ENCODE results near the gene PPY.

The PPY gene

DNA sequence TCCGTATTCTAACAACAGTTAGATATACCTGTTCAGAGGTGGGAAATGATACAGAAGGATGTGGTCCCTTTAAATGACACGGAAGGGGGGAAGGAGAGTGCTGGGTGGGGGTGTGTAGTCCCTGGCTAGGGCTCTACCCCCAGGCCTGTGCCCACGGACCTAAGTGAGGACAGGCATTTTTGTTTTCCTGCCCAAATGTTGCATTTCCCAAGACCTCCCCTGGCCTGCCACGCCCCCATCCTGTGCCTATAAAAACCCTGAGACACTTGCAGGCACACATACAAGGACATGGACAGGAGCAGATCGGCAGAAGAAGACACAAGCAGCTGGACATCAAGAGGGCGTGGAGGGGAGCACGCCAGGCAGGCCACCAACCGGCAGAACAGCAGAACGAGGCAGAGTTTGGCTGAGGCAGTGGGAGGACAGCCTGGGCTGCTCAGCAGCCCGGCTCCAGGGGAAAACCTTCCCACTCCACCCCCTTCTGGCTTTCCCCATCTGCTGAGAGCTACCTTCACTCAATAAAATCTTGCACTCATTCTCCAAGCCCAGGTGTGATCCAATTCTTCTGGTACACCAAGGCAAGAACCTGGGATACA, 21.7 kb downstream of the PPY start:
- TF ChIP-seq CTCF (IDR thresholded peaks at IDR 0.05), result no peak

DNA sequence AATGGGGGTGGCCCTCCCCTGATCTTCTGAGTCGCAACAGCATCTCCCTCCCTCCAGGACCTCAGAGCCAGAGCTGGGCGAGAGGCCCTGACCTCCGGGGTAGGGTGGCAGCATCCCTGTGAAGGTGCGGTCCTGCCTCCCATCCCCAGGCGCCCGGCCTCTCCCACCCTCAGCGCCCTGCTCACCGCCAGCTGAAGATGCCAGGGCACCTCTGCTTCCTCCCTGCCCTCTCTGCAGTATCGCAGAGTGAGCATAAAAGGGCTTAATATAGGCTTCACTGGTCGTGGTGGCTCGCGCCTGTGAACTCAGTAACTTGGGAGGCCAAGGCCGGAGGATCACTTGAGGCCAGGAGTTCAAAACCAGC, 24.3 kb downstream of the PPY start:
- no peak for TF ChIP-seq CTCF (IDR thresholded peaks at IDR 0.05)

DNA sequence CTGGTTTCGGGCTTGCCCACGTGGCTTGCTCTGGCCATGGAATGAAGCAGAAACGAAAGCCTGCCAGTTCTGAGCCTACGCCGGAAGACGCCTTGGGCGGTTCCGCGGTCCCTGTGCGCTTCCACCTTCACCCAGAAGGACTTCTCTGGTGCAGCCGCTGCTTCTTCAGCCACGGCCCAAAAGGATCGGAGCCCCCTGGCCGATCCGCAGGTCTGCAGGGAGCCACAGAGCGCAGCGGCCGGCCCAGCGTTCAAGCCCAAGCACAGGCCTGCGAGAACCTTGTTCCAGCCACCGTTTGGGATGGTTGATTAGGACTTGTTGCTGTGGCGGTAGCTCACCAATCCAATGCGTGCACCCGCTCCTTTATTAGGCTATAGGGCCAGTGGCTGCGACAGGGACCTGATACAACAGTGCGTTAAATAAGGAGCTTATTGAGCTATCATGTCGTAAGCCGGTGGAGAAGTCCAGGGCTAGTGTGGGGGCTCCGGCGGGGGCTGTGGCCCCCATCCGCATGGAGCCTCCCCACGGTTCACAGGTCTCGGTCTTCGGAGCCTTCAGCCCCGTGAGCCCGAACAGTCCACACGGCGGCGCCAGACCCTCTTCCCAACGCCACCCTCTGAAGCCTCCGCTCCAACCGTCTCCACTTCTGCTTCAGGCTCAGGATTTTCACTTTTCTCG, 24.8 kb downstream of the PPY start:
- TF ChIP-seq CTCF (IDR thresholded peaks at IDR 0.05), result no peak

- TF ChIP-seq CTCF (IDR thresholded peaks at IDR 0.05), result no peak
Observed at GRCh38 chr17:43917016-43917347, 25.3 kb downstream of the PPY start.

- no peak for TF ChIP-seq CTCF (IDR thresholded peaks at IDR 0.05)
Observed at GRCh38 chr17:43916385-43916784, 25.9 kb downstream of the PPY start.

DNA sequence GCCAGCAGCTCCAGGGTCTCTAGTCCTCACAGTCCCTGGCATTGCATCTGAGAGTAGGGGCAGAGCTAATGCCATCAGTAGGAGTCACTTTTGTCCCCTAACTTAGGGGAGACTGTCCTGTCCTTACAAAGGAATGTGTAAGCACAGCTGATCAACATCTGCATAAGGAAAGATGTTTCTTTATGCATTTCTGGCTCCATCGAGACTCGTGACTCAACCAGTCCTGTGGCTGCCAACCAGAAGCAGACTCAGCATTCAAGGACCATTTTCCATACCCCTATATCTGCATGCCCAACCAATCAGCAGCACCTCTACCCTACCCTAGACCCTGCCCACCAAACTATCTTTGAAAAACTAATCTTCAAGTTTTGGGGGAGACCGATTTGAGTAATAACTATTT, 26.7 kb downstream of the PPY start:
- no peak for TF ChIP-seq CTCF (IDR thresholded peaks at IDR 0.05)

GRCh38 chr17:43914451-43914850, 27.8 kb downstream of the PPY start:
- TF ChIP-seq CTCF (IDR thresholded peaks at IDR 0.05), result no peak

DNA sequence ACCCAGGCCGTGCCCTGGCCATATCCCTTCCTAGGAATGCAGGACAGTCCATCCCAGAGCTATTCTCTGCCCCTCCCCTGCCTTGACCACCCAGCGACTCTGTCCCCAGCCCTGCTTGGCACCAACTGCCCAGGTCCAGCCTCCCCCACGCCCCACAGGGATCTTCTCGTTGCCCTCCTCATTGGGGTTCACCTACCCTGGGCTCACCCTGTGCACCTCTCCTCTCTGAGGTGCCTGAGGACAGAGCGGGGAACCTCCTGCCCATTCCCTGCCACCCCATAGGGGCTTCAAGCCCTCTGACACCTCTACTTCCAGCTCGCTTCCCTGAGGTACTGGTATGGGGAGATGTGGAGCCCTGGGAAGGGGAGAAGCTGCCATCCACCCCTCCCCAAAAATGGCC, 28.7 kb downstream of the PPY start:
- TF ChIP-seq CTCF (IDR thresholded peaks at IDR 0.05), result no peak
